Endothelial cell (in vitro differentiated cells): ENCODE results near the gene CD80. TPM values are rescaled to one million over a fixed set of nuclear protein-coding genes. Genes with fewer than 3 reads are reported as not detected.

Experiments
- DNase-seq: peaks from one replicate; pipeline ENCODE4 v3.0.0; 2021; ENCODE audit warnings: low spot score
- H3K27ac Mint-ChIP-seq: one replicate; pipeline ENCODE4 v1.8.0; 2021; ENCODE audit warnings: mixed read lengths, inconsistent platforms; ENCODE audit not compliant: unreplicated experiment
- H3K27me3 Mint-ChIP-seq: one replicate; pipeline ENCODE4 v1.8.0; 2021; ENCODE audit warnings: mild to moderate bottlenecking, moderate library complexity, mixed read lengths, inconsistent platforms; ENCODE audit not compliant: unreplicated experiment
- H3K36me3 Mint-ChIP-seq: one replicate; pipeline ENCODE4 v1.8.0; 2021; ENCODE audit warnings: mild to moderate bottlenecking, low read depth, mixed read lengths, inconsistent platforms; ENCODE audit not compliant: unreplicated experiment
- H3K4me1 Mint-ChIP-seq: one replicate; pipeline ENCODE4 v1.8.0; 2021; ENCODE audit warnings: mild to moderate bottlenecking, mixed read lengths, inconsistent platforms; ENCODE audit not compliant: unreplicated experiment
- H3K4me3 Mint-ChIP-seq: one replicate; pipeline ENCODE4 v1.8.0; 2021; ENCODE audit warnings: mild to moderate bottlenecking, mixed read lengths, inconsistent platforms; ENCODE audit not compliant: unreplicated experiment
- H3K9me3 Mint-ChIP-seq: one replicate; pipeline ENCODE4 v1.8.0; 2021; ENCODE audit warnings: mixed read lengths, inconsistent platforms; ENCODE audit not compliant: unreplicated experiment
- CTCF ChIP-seq: fragments of 200-600 bp; sonication (generic); IDR thresholded peaks from one replicate; pipeline ENCODE4 v1.5.0; 2021; ENCODE audit warnings: antibody characterized with exemption; ENCODE audit not compliant: unreplicated experiment
- total RNA-seq: library from RNA; stranded (reverse); fragmentation: NEBNext Ultra II Directional; extraction: Animal tissue kit (Norgen Biotek cat#: 25700); gene quantifications from one replicate; pipeline ENCODE4 v1.2.1, GENCODE V29; 2021; ENCODE audit not compliant: unreplicated experiment

The CD80 gene
- total RNA-seq, 1 donor from 2014 or later = not detected

GRCh38 chr3:119531151-119531550 is 28.3 kb downstream of the CD80 start:
- Mint-ChIP-seq H3K4me3 (no peak overlapping the region), H3K9me3 (no peaks in the 10 kb centered on the region), H3K36me3 (no peaks in the 10 kb centered on the region), H3K27ac (no peak overlapping the region), H3K27me3 (no peaks in the 10 kb centered on the region), H3K4me1 (peaks cover 3% of the 10 kb centered on the region)
- no peak for TF ChIP-seq CTCF
- no peak for DNase-seq

GRCh38 chr3:119530456-119530855 is 29.0 kb downstream of the CD80 start:
- Mint-ChIP-seq H3K4me1 (peaks cover 5% of the 10 kb centered on the region), H3K9me3 (no peaks in the 10 kb centered on the region), H3K27me3 (no peaks in the 10 kb centered on the region), H3K36me3 (no peaks in the 10 kb centered on the region), H3K4me3 (no peak overlapping the region), H3K27ac (no peak overlapping the region)
- no peak for DNase-seq
- no peak for TF ChIP-seq CTCF

GRCh38 chr3:119529883-119530282 is 29.5 kb downstream of the CD80 start:
- TF ChIP-seq CTCF = no peak
- peaks cover 5% of the 10 kb centered on the region for H3K4me1 Mint-ChIP-seq
- H3K4me3 Mint-ChIP-seq = no peak overlapping the region
- no peak for DNase-seq
- H3K9me3 Mint-ChIP-seq = no peaks in the 10 kb centered on the region
- no peaks in the 10 kb centered on the region for H3K27me3 Mint-ChIP-seq
- no peaks in the 10 kb centered on the region for H3K36me3 Mint-ChIP-seq
- H3K27ac Mint-ChIP-seq = no peak overlapping the region

DNA sequence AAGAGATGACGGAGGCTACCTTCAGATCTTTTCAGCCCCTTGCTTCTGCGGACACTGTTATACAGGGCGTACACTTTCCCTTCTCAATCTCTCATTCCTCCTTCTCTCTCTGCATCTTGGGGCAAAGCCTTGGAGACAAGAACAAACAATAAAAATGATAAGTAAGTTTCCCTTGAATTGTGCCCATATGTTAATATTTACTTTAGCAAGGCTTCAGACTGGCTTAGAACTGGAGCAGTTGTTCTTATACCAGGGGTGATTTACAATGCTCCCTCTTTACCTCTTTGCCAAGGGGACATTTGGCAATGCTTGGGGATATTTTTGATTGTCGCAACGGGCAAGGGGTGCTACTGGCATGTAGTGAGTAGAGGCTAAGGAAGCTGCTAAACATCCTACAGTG is 31.7 kb downstream of the CD80 start:
- Mint-ChIP-seq H3K9me3 (no peaks in the 10 kb centered on the region), H3K4me1 (peaks cover 5% of the 10 kb centered on the region), H3K4me3 (no peak overlapping the region), H3K36me3 (no peaks in the 10 kb centered on the region), H3K27ac (no peak overlapping the region), H3K27me3 (no peaks in the 10 kb centered on the region)
- no peak for DNase-seq
- TF ChIP-seq CTCF = no peak

GRCh38 chr3:119524931-119525662 is 34.3 kb downstream of the CD80 start:
- no peak for DNase-seq

More at GRCh38 chr3:119524931-119525662, 34.3 kb downstream of the CD80 start:
- Mint-ChIP-seq H3K9me3 (no peaks in the 10 kb centered on the region), H3K27ac (no peak overlapping the region), H3K4me3 (no peak overlapping the region), H3K27me3 (peaks cover 2% of the 10 kb centered on the region), H3K36me3 (peaks cover 17% of the 10 kb centered on the region), H3K4me1 (peaks cover 5% of the 10 kb centered on the region)
- TF ChIP-seq CTCF = no peak
